Measurements from ENCODE around the gene RERE. TPM values are rescaled to one million over a fixed set of nuclear protein-coding genes. Genes with fewer than 3 reads are reported as not detected.

The RERE gene
- total RNA-seq, 4 donors from 2014 or later, result 51.2 to 1,226 (median 253) TPM

DNA sequence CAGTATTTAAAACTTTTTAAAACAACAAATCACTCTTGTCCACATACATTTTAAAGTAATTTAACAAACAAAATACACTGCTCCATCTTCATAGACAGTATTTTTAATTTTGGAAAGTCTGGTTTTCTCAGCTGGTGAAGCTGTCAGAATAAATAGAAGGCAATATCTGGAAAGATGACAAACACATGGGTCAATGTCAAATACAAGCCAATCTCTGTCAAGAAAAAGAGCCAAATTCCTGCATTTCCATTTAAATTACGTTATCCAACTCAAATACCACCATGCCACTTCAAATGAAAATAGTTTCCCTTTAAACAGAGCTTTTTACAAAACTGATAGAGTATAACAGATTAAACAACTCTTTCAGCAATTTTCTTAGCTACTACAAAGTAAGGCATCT is 176.5 kb downstream of the RERE start:
- no peaks in the 10 kb centered on the region for H3K9me3 ChIP-seq
- no peak for TF ChIP-seq POLR2A (IDR thresholded peaks at IDR 0.05)
- TF ChIP-seq, protein P1, sequence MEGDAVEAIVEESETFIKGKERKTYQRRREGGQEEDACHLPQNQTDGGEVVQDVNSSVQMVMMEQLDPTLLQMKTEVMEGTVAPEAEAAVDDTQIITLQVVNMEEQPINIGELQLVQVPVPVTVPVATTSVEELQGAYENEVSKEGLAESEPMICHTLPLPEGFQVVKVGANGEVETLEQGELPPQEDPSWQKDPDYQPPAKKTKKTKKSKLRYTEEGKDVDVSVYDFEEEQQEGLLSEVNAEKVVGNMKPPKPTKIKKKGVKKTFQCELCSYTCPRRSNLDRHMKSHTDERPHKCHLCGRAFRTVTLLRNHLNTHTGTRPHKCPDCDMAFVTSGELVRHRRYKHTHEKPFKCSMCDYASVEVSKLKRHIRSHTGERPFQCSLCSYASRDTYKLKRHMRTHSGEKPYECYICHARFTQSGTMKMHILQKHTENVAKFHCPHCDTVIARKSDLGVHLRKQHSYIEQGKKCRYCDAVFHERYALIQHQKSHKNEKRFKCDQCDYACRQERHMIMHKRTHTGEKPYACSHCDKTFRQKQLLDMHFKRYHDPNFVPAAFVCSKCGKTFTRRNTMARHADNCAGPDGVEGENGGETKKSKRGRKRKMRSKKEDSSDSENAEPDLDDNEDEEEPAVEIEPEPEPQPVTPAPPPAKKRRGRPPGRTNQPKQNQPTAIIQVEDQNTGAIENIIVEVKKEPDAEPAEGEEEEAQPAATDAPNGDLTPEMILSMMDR (IDR thresholded peaks at IDR 0.05), result no peak
- no peak overlapping the region for H3K4me3 ChIP-seq
- H3K27ac ChIP-seq, result no peak overlapping the region
- H3K27me3 ChIP-seq, result no peaks in the 10 kb centered on the region
- no peaks in the 10 kb centered on the region for H3K4me1 ChIP-seq
- no peak for DNase-seq
- no peaks in the 10 kb centered on the region for H3K36me3 ChIP-seq
- intact Hi-C loops (cut with DNase I; ENCODE audit: low total_unique reads), result no loop called here

DNA sequence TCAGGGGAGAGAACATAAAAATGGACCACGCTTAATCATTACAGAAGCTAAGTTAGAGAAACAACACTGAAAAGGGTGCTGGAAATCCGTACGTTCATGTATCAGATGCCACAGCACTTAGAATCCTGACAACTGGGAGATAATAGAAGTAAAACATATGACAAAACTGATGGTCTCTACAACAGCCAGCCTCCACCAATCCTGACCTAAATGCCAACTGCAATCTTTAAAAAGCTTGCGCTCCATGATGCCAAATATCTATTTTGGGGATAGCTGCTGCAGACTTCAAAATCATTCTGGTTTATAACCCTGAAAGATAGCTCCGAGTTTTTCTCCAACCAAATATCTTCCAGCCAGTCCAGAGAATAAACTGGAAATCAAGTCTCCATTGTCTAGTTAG is 178.3 kb downstream of the RERE start:
- Histone ChIP-seq H3K4me1 (no peaks in the 10 kb centered on the region), H3K4me3 (no peak overlapping the region), H3K36me3 (no peaks in the 10 kb centered on the region), H3K27me3 (no peaks in the 10 kb centered on the region), H3K9me3 (no peaks in the 10 kb centered on the region), H3K27ac (no peak overlapping the region)
- TF ChIP-seq, protein P1 (IDR thresholded peaks at IDR 0.05), result no peak
- no peak for TF ChIP-seq POLR2A (IDR thresholded peaks at IDR 0.05)
- intact Hi-C loops (cut with DNase I; ENCODE audit: low total_unique reads), result no loop called here
- DNase-seq, result no peak

DNA sequence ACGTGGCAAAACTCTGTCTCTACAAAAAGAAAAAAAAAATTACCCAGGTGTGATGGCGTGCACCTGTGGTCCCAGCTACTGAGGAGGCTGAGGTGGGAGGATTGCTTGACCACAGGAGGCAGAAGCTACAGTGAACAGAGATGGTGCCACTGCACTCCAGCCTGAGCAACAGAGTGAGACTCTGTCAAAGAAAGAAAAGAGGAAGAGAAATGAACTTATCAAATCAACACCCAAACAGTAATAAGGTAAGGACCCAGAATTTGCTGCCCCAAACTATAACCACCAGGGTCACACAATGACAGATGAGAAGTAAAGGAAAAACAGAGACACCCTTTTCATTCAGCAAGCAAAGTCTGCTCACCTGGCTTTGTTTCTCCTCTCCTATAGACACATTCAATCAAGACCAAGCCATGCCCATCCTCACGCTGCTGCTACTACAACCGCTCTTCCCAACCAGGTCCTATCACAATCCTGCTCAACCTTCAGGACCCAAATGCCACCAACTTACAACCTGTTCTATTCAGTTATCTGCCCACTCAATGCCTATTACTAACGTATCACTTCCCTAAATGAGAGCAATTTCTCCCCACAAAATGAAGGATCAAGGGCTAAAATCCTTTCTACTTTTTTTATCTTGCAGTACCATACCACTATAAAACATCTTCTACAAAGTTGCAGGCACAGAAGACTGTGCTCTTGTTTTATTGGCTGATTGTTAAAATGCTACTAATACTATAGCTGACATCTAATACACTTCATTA is 183.5 kb downstream of the RERE start:
- Histone ChIP-seq H3K27me3 (no peaks in the 10 kb centered on the region), H3K36me3 (no peaks in the 10 kb centered on the region), H3K4me1 (no peaks in the 10 kb centered on the region), H3K27ac (no peak overlapping the region), H3K9me3 (no peaks in the 10 kb centered on the region), H3K4me3 (no peak overlapping the region)
- intact Hi-C loops (cut with DNase I; ENCODE audit: low total_unique reads), result no loop called here
- no peak for TF ChIP-seq POLR2A (IDR thresholded peaks at IDR 0.05)
- TF ChIP-seq, protein P1 (IDR thresholded peaks at IDR 0.05), result no peak
- no peak for DNase-seq

DNA sequence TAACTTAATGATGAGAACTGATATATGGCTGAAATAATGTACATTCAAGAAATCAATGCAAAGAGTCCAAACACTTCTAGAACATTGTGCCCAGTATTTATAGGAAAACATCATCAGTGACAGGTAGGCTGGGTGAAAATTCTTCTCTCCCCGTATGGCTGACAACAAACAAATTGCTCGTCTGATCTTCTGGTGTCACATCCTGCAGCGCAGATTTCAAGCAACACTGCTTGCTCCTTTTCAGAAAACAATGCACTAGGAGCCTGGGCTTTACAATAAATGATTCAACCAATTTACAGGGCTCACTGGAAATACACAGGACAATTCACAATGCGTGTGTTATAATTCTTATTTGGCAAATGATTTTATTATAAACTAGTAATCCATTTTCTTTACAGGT is 185.3 kb downstream of the RERE start:
- H3K4me1 ChIP-seq, result no peaks in the 10 kb centered on the region
- TF ChIP-seq, protein P1 (IDR thresholded peaks at IDR 0.05), result no peak
- no peak for TF ChIP-seq POLR2A (IDR thresholded peaks at IDR 0.05)

DNA sequence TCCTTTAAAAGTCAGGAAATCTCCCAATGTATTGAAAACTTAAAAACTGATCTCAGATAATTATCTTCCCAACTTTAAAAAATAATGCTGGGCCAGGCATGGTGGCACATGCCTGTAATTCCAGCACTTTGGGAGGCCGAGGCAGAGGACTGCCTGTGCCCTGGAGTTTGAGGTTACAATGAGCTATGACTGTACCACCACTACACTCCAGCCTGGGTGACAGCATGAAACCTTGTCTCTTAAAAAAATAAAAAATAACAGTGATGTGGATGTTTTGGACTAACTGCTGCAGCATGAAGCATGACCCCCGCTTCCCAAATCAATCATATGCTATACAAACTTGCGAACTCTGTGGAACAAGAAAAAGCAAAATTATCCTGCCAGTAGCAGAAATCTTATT is 186.3 kb downstream of the RERE start:
- no peak for DNase-seq
- Histone ChIP-seq H3K4me1 (peaks cover 0 to 4% of the 10 kb centered on the region in 2 donors), H3K36me3 (no peaks in the 10 kb centered on the region), H3K9me3 (no peaks in the 10 kb centered on the region), H3K27me3 (no peaks in the 10 kb centered on the region), H3K27ac (no peak overlapping the region), H3K4me3 (no peak overlapping the region)
- TF ChIP-seq POLR2A (IDR thresholded peaks at IDR 0.05), result no peak
- TF ChIP-seq, protein P1 (IDR thresholded peaks at IDR 0.05), result no peak
- intact Hi-C loops (cut with DNase I; ENCODE audit: low total_unique reads), result no loop called here

More for the DNA sequence above, 185.3 kb downstream of the RERE start:
- no peaks in the 10 kb centered on the region for H3K9me3 ChIP-seq
- H3K27me3 ChIP-seq, result no peaks in the 10 kb centered on the region
- no peak for DNase-seq
- no peaks in the 10 kb centered on the region for H3K36me3 ChIP-seq
- intact Hi-C loops (cut with DNase I; ENCODE audit: low total_unique reads), result no loop called here
- no peak overlapping the region for H3K27ac ChIP-seq
- H3K4me3 ChIP-seq, result no peak overlapping the region

All from uterus (tissue), 4 donors.